H9 (cell line): Measurements from ENCODE around the gene MUL1. TPM values are rescaled to one million over a fixed set of nuclear protein-coding genes. Genes with fewer than 3 reads are reported as not detected.

ENCODE experiments used
- DNase-seq: peaks from one replicate; pipeline ENCODE4 v3.0.0-alpha.2; 2017
- H2AFZ ChIP-seq: one replicate; pipeline ENCODE4 v1.6.1; 2013; ENCODE audit warnings: mild to moderate bottlenecking, low read length, control low read depth, moderate library complexity
- H2AK5ac ChIP-seq: 2 replicates; pipeline ENCODE4 v1.6.1; 2013; ENCODE audit warnings: low read length, control low read depth, mixed read lengths; ENCODE audit not compliant: insufficient read length
- H2BK120ac ChIP-seq: one replicate; pipeline ENCODE4 v1.6.1; 2013; ENCODE audit warnings: low read depth, mild to moderate bottlenecking, low read length, control low read depth, inconsistent platforms; ENCODE audit not compliant: poor library complexity, severe bottlenecking
- H2BK12ac ChIP-seq: 2 replicates; pipeline ENCODE4 v1.6.1; 2013; ENCODE audit warnings: low read length, control low read depth, mixed read lengths, low read depth; ENCODE audit not compliant: insufficient read length
- H2BK15ac ChIP-seq: 2 replicates; pipeline ENCODE4 v1.6.1; 2013; ENCODE audit warnings: low read depth, low read length, control low read depth
- H2BK20ac ChIP-seq: one replicate; pipeline ENCODE4 v1.6.1; 2013; ENCODE audit warnings: low read depth, mild to moderate bottlenecking, low read length, control low read depth, inconsistent platforms; ENCODE audit not compliant: poor library complexity, severe bottlenecking
- H2BK5ac ChIP-seq: 2 replicates; pipeline ENCODE4 v1.6.1; 2013; ENCODE audit warnings: low read length, control low read depth, mixed read lengths; ENCODE audit not compliant: insufficient read length
- H3K14ac ChIP-seq: 2 replicates; pipeline ENCODE4 v1.6.1; 2013; ENCODE audit warnings: low read length, control low read depth; ENCODE audit not compliant: insufficient read depth
- H3K18ac ChIP-seq: 2 replicates; pipeline ENCODE4 v1.6.1; 2013; ENCODE audit warnings: low read depth, mild to moderate bottlenecking, mixed read lengths, low read length, control low read depth; ENCODE audit not compliant: insufficient read length
- H3K23ac ChIP-seq: 2 replicates; pipeline ENCODE4 v1.6.1; 2013; ENCODE audit warnings: low read length, control low read depth, mixed read lengths, low read depth; ENCODE audit not compliant: insufficient read length
- H3K23me2 ChIP-seq: 2 replicates; pipeline ENCODE4 v1.6.1; 2013; ENCODE audit warnings: low read depth, mild to moderate bottlenecking, mixed read lengths, low read length, control low read depth; ENCODE audit not compliant: insufficient read length, poor library complexity, severe bottlenecking
- H3K27ac ChIP-seq: 2 replicates; pipeline ENCODE4 v1.5.1; 2013; ENCODE audit warnings: low read length, control low read depth, mixed read lengths, low read depth; ENCODE audit not compliant: insufficient read length
- H3K27me3 ChIP-seq: 2 replicates; pipeline ENCODE4 v1.6.1; 2013; ENCODE audit warnings: low read length, control low read depth, inconsistent platforms; ENCODE audit not compliant: insufficient read depth
- H3K4ac ChIP-seq: 2 replicates; pipeline ENCODE4 v1.6.1; 2013; ENCODE audit warnings: low read depth, mild to moderate bottlenecking, control low read depth, inconsistent platforms, low read length, moderate library complexity
- H3K4me1 ChIP-seq: 2 replicates; pipeline ENCODE4 v1.6.1; 2013; ENCODE audit warnings: low read length, control low read depth, inconsistent platforms; ENCODE audit not compliant: insufficient read depth
- H3K4me2 ChIP-seq: 2 replicates; pipeline ENCODE4 v1.6.1; 2013; ENCODE audit warnings: low read length, control low read depth, mixed read lengths; ENCODE audit not compliant: insufficient read length, insufficient read depth
- H3K56ac ChIP-seq: 2 replicates; pipeline ENCODE4 v1.6.1; 2013; ENCODE audit warnings: low read depth, mild to moderate bottlenecking, mixed read lengths, low read length, control low read depth; ENCODE audit not compliant: insufficient read length
- H3K79me1 ChIP-seq: 2 replicates; pipeline ENCODE4 v1.6.1; 2013; ENCODE audit warnings: low read depth, mild to moderate bottlenecking, moderate library complexity, low read length, control low read depth, inconsistent platforms; ENCODE audit not compliant: insufficient read depth, poor library complexity, severe bottlenecking
- H3K79me2 ChIP-seq: 2 replicates; pipeline ENCODE4 v1.6.1; 2013; ENCODE audit warnings: low read length, control low read depth, inconsistent platforms; ENCODE audit not compliant: insufficient read depth
- H3K9ac ChIP-seq: 2 replicates; pipeline ENCODE4 v1.6.1; 2013; ENCODE audit warnings: low read length, control low read depth, mixed read lengths; ENCODE audit not compliant: insufficient read length; ENCODE audit errors: extremely low read depth
- H3K9me3 ChIP-seq: one replicate; pipeline ENCODE4 v1.6.1; 2013; ENCODE audit warnings: low read depth, low read length, inconsistent platforms; ENCODE audit not compliant: control insufficient read depth
- H3T11ph ChIP-seq: one replicate; pipeline ENCODE4 v1.6.1; 2013; ENCODE audit warnings: mild to moderate bottlenecking, low read length, control low read depth, inconsistent platforms
- H4K20me1 ChIP-seq: one replicate; pipeline ENCODE4 v1.6.1; 2013; ENCODE audit not compliant: control insufficient read depth, insufficient read length, insufficient read depth
- H4K5ac ChIP-seq: 2 replicates; pipeline ENCODE4 v1.6.1; 2013; ENCODE audit warnings: low read depth, mild to moderate bottlenecking, mixed read lengths, low read length, control low read depth; ENCODE audit not compliant: insufficient read length
- H4K8ac ChIP-seq: replicated peaks from 2 replicates; pipeline ENCODE4 v1.6.1; 2013; ENCODE audit warnings: low read length, control low read depth, mixed read lengths, low read depth; ENCODE audit not compliant: insufficient read length
- H4K91ac ChIP-seq: 2 replicates; pipeline ENCODE4 v1.6.1; 2013; ENCODE audit warnings: low read depth, mild to moderate bottlenecking, moderate library complexity, mixed read lengths, low read length, control low read depth; ENCODE audit not compliant: insufficient read length
- H3K27ac Mint-ChIP-seq, 3 experiments: 2 replicates in 2 of 3; 3 replicates in 1 of 3; pipeline ENCODE4 v1.8.0; 2020 to 2021; ENCODE audit warnings: mixed read lengths in 3 of 3, mild to moderate bottlenecking in 1 of 3, moderate library complexity in 1 of 3
- H3K27me3 Mint-ChIP-seq: 2 replicates; pipeline ENCODE4 v1.8.0; 2021; ENCODE audit warnings: low read depth, mild to moderate bottlenecking, moderate library complexity, mixed read lengths
- H3K36me3 Mint-ChIP-seq, 3 experiments: 2 replicates in 2 of 3; 3 replicates in 1 of 3; pipeline ENCODE4 v1.8.0; 2020 to 2021; ENCODE audit warnings: low read depth in 3 of 3, mixed read lengths in 3 of 3; ENCODE audit not compliant: insufficient read depth in 1 of 3
- H3K4me1 Mint-ChIP-seq, 2 experiments: 2 replicates each; pipeline ENCODE4 v1.8.0; 2020; ENCODE audit warnings: mixed read lengths in 2 of 2
- H3K4me3 Mint-ChIP-seq, 2 experiments: 2 replicates in 1 of 2; 3 replicates in 1 of 2; pipeline ENCODE4 v1.8.0; 2020 to 2021; ENCODE audit warnings: mild to moderate bottlenecking in 2 of 2, mixed read lengths in 2 of 2, moderate library complexity in 1 of 2
- H3K9me3 Mint-ChIP-seq, 2 experiments: 2 replicates in 1 of 2; 3 replicates in 1 of 2; pipeline ENCODE4 v1.8.0; 2020; ENCODE audit warnings: mild to moderate bottlenecking in 2 of 2, mixed read lengths in 2 of 2, moderate library complexity in 1 of 2
- WGBS: extraction: QIAGEN DNeasy Blood & Tissue Kit; methylation state at CpG from one replicate; pipeline ENCODE4 v1.1.7; 2013; ENCODE audit warnings: missing lambda C conversion rate, low lambda C conversion rate, mixed read lengths; ENCODE audit not compliant: insufficient read length; ENCODE audit errors: extremely low coverage; 5-methylcytosine and 5-hydroxymethylcytosine counted together
- total RNA-seq: library from RNA; stranded (reverse); gene quantifications from 2 replicates; pipeline ENCODE4 v1.2.1, GENCODE V29; 2021
- TF ChIP-seq, protein P1 (sequence below): fragments of 200-600 bp; sonication (generic); conservative IDR thresholded peaks from 3 replicates; pipeline ENCODE4 v1.8.0; 2021; ENCODE audit warnings: antibody characterized with exemption, mild to moderate bottlenecking

MUL1 gene
- total RNA-seq, 1 experiment from 2014 or later = 27.1 TPM

DNA sequence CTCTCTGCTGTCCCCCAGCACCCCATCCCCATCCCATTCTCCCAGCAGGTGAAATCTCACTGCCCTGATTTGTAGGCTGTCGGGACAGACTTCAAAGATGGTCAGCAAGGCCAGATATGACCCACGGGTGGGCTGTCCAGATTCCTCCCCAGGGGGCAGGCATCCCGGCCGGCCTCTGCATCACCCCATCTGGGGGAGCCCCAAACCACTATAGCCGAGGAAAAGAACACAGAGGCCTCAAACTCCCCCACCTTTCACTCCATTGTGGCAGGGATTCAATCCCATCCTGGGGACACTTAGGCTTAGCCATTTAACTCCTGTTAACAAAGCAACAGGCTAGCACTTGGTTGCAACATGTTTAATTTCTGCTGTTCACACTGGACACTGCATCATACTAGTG is 8.8 kb downstream of the MUL1 start:
- Histone ChIP-seq H4K20me1 (no peaks in the 10 kb centered on the region), H4K8ac (no peak overlapping the region), H2BK12ac (no peak overlapping the region), H3T11ph (no peak overlapping the region), H2BK15ac (no peak overlapping the region), H2AFZ (no peak overlapping the region), H4K5ac (no peak overlapping the region), H3K9me3 (no peaks in the 10 kb centered on the region), H3K23me2 (no peaks in the 10 kb centered on the region), H4K91ac (no peak overlapping the region), H3K27ac (no peak overlapping the region), H3K9ac (no peak overlapping the region), H3K79me1 (no peaks in the 10 kb centered on the region), H3K27me3 (no peaks in the 10 kb centered on the region), H3K23ac (no peak overlapping the region), H3K4me1 (no peaks in the 10 kb centered on the region), H3K18ac (no peak overlapping the region), H2BK5ac (no peak overlapping the region), H3K79me2 (no peaks in the 10 kb centered on the region; the same call in 1 of the 2 replicates), H3K14ac (no peak overlapping the region), H2AK5ac (no peak overlapping the region), H2BK120ac (no peak overlapping the region), H3K4me2 (no peak overlapping the region), H3K56ac (no peak overlapping the region), H2BK20ac (no peak overlapping the region), H3K4ac (no peak overlapping the region)
- no peak overlapping the region for H3K4me3 Mint-ChIP-seq
- DNase-seq = no peak
- peaks cover 0 to 5% of the 10 kb centered on the region in 2 experiments for H3K4me1 Mint-ChIP-seq
- peaks cover 19 to 43% (median 40%) of the 10 kb centered on the region in 3 experiments; a peak in 6 of 7 replicates for H3K36me3 Mint-ChIP-seq
- TF ChIP-seq, protein P1, sequence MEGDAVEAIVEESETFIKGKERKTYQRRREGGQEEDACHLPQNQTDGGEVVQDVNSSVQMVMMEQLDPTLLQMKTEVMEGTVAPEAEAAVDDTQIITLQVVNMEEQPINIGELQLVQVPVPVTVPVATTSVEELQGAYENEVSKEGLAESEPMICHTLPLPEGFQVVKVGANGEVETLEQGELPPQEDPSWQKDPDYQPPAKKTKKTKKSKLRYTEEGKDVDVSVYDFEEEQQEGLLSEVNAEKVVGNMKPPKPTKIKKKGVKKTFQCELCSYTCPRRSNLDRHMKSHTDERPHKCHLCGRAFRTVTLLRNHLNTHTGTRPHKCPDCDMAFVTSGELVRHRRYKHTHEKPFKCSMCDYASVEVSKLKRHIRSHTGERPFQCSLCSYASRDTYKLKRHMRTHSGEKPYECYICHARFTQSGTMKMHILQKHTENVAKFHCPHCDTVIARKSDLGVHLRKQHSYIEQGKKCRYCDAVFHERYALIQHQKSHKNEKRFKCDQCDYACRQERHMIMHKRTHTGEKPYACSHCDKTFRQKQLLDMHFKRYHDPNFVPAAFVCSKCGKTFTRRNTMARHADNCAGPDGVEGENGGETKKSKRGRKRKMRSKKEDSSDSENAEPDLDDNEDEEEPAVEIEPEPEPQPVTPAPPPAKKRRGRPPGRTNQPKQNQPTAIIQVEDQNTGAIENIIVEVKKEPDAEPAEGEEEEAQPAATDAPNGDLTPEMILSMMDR = no peak
- no peaks in the 10 kb centered on the region for H3K9me3 Mint-ChIP-seq
- no peak overlapping the region for H3K27ac Mint-ChIP-seq
- peaks cover 10% of the 10 kb centered on the region for H3K27me3 Mint-ChIP-seq
- WGBS = no CpG with 5 or more reads among the region's 5 CpGs
